ENCODE data around the gene ABI1. TPM values are rescaled to one million over a fixed set of nuclear protein-coding genes. Genes with fewer than 3 reads are reported as not detected.

Gene ABI1
- total RNA-seq, 1 donor from 2014 or later, result 62.9 TPM

GRCh38 chr10:26855186-26855585 is 5.6 kb downstream of the ABI1 start:
- no peak for DNase-seq (ENCODE audit: low read depth)

- no peak for DNase-seq (ENCODE audit: low read depth)
These were observed 6.2 kb downstream of the ABI1 start for GRCh38 chr10:26854524-26854923.

GRCh38 chr10:26844396-26844975 is 16.3 kb downstream of the ABI1 start:
- DNase-seq (ENCODE audit: low read depth), result no peak

- DNase-seq (ENCODE audit: low read depth), result no peak
These were observed 17.0 kb downstream of the ABI1 start for GRCh38 chr10:26843736-26844135.

- no peak for DNase-seq (ENCODE audit: low read depth)
These were observed 18.9 kb downstream of the ABI1 start for GRCh38 chr10:26841733-26842317.

- no peak for DNase-seq (ENCODE audit: low read depth)
These were observed 19.6 kb downstream of the ABI1 start for GRCh38 chr10:26840938-26841732.

- peak; percentile 28 for DNase-seq (ENCODE audit: low read depth)
These were observed 20.7 kb downstream of the ABI1 start for GRCh38 chr10:26839966-26840627.

- no peak for DNase-seq (ENCODE audit: low read depth)
These were observed 23.6 kb downstream of the ABI1 start for GRCh38 chr10:26837139-26837538.

GRCh38 chr10:26835025-26835424 is 25.7 kb downstream of the ABI1 start:
- no peak for DNase-seq (ENCODE audit: low read depth)

- peak; percentile 25 for DNase-seq (ENCODE audit: low read depth)
These were observed 27.8 kb downstream of the ABI1 start for GRCh38 chr10:26832960-26833359.

GRCh38 chr10:26831936-26832335 is 28.8 kb downstream of the ABI1 start:
- DNase-seq (ENCODE audit: low read depth), result no peak

- DNase-seq (ENCODE audit: low read depth), result no peak
These were observed 30.8 kb downstream of the ABI1 start for GRCh38 chr10:26829810-26830515.

GRCh38 chr10:26824015-26824690 is 36.6 kb downstream of the ABI1 start:
- no peak for DNase-seq (ENCODE audit: low read depth)

- DNase-seq (ENCODE audit: low read depth), result peak; percentile 15
These were observed 38.8 kb downstream of the ABI1 start for GRCh38 chr10:26821699-26822570.

GRCh38 chr10:26815500-26815899 is 45.3 kb downstream of the ABI1 start:
- DNase-seq (ENCODE audit: low read depth), result no peak

- DNase-seq (ENCODE audit: low read depth), result no peak
These were observed 50.2 kb downstream of the ABI1 start for GRCh38 chr10:26810435-26811026.

- DNase-seq (ENCODE audit: low read depth), result no peak
These were observed 50.8 kb downstream of the ABI1 start for GRCh38 chr10:26809973-26810372.

GRCh38 chr10:26807532-26807931 is 53.2 kb downstream of the ABI1 start:
- no peak for DNase-seq (ENCODE audit: low read depth)

- no peak for DNase-seq (ENCODE audit: low read depth)
These were observed 54.2 kb downstream of the ABI1 start for GRCh38 chr10:26806557-26806956.

All from myocyte (in vitro differentiated cells).